G401.6 (cell line): ENCODE data around the gene NCAPG.

ENCODE experiments used
- FAIRE-seq: peaks from 2 replicates; lab custom pipeline; 2012; peaks lifted over from hg19 to GRCh38; lab: Jason Lieb, UNC

NCAPG gene

GRCh38 chr4:17810260-17811077 lies at the start of gene NCAPG, which contains the start of gene DCAF16:
TSS of gene NCAPG (plus strand) at chr4:17810979. CDS start at chr4:17811078, 99 bp downstream.
TSS of gene DCAF16 (minus strand) at chr4:17810757. CDS start at chr4:17804141, 6,616 bp downstream.
- FAIRE-seq = peak; percentile 99

- FAIRE-seq = no peak
These were observed 49.7 kb upstream of the NCAPG start for GRCh38 chr4:17761062-17761461.

- FAIRE-seq = no peak
These were observed 48.1 kb upstream of the NCAPG start for GRCh38 chr4:17762726-17763125.

- FAIRE-seq = no peak
These were observed 47.4 kb upstream of the NCAPG start for GRCh38 chr4:17763416-17763815.

- no peak for FAIRE-seq
These were observed 46.8 kb upstream of the NCAPG start for GRCh38 chr4:17763931-17764330.

GRCh38 chr4:17765514-17766286 lies 45.1 kb upstream of the NCAPG start:
- no peak for FAIRE-seq

GRCh38 chr4:17766826-17767458 lies 43.8 kb upstream of the NCAPG start:
- no peak for FAIRE-seq

- no peak for FAIRE-seq
These were observed 41.2 kb upstream of the NCAPG start for GRCh38 chr4:17769406-17770174.

- no peak for FAIRE-seq
These were observed 39.9 kb upstream of the NCAPG start for GRCh38 chr4:17770845-17771244.

- no peak for FAIRE-seq
These were observed 39.4 kb upstream of the NCAPG start for GRCh38 chr4:17771284-17771908.

GRCh38 chr4:17773135-17773698 lies 37.6 kb upstream of the NCAPG start:
- FAIRE-seq = no peak

- FAIRE-seq = no peak
These were observed 32.3 kb upstream of the NCAPG start for GRCh38 chr4:17778431-17778830.

- no peak for FAIRE-seq
These were observed 30.1 kb upstream of the NCAPG start for GRCh38 chr4:17780501-17781299.

GRCh38 chr4:17781300-17782287 lies 29.2 kb upstream of the NCAPG start, which contains the start of gene FAM184B:
TSS of gene FAM184B (minus strand) at chr4:17781621. CDS start at chr4:17781299, 322 bp downstream.
- no peak for FAIRE-seq

- FAIRE-seq = peak; percentile 30
These were observed 24.9 kb upstream of the NCAPG start for GRCh38 chr4:17785858-17786257.

GRCh38 chr4:17786567-17786966 lies 24.2 kb upstream of the NCAPG start:
- FAIRE-seq = no peak

- no peak for FAIRE-seq
These were observed 23.5 kb upstream of the NCAPG start for GRCh38 chr4:17787315-17787714.

- no peak for FAIRE-seq
These were observed 21.8 kb upstream of the NCAPG start for GRCh38 chr4:17788956-17789355.

GRCh38 chr4:17794730-17795129 lies 16.0 kb upstream of the NCAPG start:
- peak; percentile 37 for FAIRE-seq
